Measurements from ENCODE around the gene OTOP2. TPM values are rescaled to one million over a fixed set of nuclear protein-coding genes. Genes with fewer than 3 reads are reported as not detected.

The OTOP2 gene
- total and polyA plus RNA-seq, 9 of the 15 experiments (the other 6 are each of a cell fraction or from before 2014, with no cell fraction given): 0.04 to 0.36 (median 0.14) TPM; not detected in 1

- TF ChIP-seq, protein P1, sequence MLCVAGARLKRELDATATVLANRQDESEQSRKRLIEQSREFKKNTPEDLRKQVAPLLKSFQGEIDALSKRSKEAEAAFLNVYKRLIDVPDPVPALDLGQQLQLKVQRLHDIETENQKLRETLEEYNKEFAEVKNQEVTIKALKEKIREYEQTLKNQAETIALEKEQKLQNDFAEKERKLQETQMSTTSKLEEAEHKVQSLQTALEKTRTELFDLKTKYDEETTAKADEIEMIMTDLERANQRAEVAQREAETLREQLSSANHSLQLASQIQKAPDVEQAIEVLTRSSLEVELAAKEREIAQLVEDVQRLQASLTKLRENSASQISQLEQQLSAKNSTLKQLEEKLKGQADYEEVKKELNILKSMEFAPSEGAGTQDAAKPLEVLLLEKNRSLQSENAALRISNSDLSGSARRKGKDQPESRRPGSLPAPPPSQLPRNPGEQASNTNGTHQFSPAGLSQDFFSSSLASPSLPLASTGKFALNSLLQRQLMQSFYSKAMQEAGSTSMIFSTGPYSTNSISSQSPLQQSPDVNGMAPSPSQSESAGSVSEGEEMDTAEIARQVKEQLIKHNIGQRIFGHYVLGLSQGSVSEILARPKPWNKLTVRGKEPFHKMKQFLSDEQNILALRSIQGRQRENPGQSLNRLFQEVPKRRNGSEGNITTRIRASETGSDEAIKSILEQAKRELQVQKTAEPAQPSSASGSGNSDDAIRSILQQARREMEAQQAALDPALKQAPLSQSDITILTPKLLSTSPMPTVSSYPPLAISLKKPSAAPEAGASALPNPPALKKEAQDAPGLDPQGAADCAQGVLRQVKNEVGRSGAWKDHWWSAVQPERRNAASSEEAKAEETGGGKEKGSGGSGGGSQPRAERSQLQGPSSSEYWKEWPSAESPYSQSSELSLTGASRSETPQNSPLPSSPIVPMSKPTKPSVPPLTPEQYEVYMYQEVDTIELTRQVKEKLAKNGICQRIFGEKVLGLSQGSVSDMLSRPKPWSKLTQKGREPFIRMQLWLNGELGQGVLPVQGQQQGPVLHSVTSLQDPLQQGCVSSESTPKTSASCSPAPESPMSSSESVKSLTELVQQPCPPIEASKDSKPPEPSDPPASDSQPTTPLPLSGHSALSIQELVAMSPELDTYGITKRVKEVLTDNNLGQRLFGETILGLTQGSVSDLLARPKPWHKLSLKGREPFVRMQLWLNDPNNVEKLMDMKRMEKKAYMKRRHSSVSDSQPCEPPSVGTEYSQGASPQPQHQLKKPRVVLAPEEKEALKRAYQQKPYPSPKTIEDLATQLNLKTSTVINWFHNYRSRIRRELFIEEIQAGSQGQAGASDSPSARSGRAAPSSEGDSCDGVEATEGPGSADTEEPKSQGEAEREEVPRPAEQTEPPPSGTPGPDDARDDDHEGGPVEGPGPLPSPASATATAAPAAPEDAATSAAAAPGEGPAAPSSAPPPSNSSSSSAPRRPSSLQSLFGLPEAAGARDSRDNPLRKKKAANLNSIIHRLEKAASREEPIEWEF (CRISPR knock-in tag; IDR thresholded peaks at IDR 0.05): peak; percentile 19; the same call in 1 of the 2 replicates
- 0 out of 2 replicates have a peak, but pooled peaks have one; percentile 9 for TF ChIP-seq CREB3 (tag; conservative IDR thresholded peaks at IDR 0.05; ENCODE audit: low read depth)
- no peak; the same call in 1 of the 2 replicates for TF ChIP-seq PML (IDR thresholded peaks at IDR 0.05; ENCODE audit: low read length)
- TF ChIP-seq, protein P2, sequence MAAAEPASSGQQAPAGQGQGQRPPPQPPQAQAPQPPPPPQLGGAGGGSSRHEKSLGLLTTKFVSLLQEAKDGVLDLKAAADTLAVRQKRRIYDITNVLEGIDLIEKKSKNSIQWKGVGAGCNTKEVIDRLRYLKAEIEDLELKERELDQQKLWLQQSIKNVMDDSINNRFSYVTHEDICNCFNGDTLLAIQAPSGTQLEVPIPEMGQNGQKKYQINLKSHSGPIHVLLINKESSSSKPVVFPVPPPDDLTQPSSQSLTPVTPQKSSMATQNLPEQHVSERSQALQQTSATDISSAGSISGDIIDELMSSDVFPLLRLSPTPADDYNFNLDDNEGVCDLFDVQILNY (CRISPR knock-in tag; IDR thresholded peaks at IDR 0.05): no peak
- TF ChIP-seq IRF9 (tag; IDR thresholded peaks at IDR 0.05): peak; percentile 41; the same call in 1 of the 2 replicates
- TF ChIP-seq ZSCAN32 (CRISPR knock-in tag; IDR thresholded peaks at IDR 0.05): no peak
- TF ChIP-seq ZNF311 (CRISPR knock-in tag; IDR thresholded peaks at IDR 0.05): peak; percentile 40; the same call in 1 of the 2 replicates
- 0 out of 2 replicates have a peak, but pooled peaks have one; percentile 20 for TF ChIP-seq CBFA2T2 (conservative IDR thresholded peaks at IDR 0.05)
- no peak for TF ChIP-seq PHF20 (IDR thresholded peaks at IDR 0.05; ENCODE audit: partially characterized antibody)
- TF ChIP-seq ZKSCAN8 (CRISPR knock-in tag; IDR thresholded peaks at IDR 0.05): peak; percentile 17; the same call in 1 of the 2 replicates
- TF ChIP-seq BRCA1 (IDR thresholded peaks at IDR 0.05): no peak
- no peak for TF ChIP-seq BRCA1 (CRISPR knock-in tag; IDR thresholded peaks at IDR 0.05)
- TF ChIP-seq CBFA2T3 (IDR thresholded peaks at IDR 0.05): peak; percentile 71
- TF ChIP-seq FOXM1 (IDR thresholded peaks at IDR 0.05; ENCODE audit: low read depth): no peak
- TF ChIP-seq FOXM1 (CRISPR knock-in tag; IDR thresholded peaks at IDR 0.05; ENCODE audit: low read depth): 0 out of 2 replicates have a peak, but pooled peaks have one; percentile 29
Measured at GRCh38 chr17:74875155-74875976, 48.7 kb upstream of the OTOP2 start (continued).
